ENCODE measurements around the gene CLCN1. TPM values are rescaled to one million over a fixed set of nuclear protein-coding genes. Genes with fewer than 3 reads are reported as not detected.

The CLCN1 gene
- total RNA-seq, 1 donor from 2014 or later = not detected

DNA sequence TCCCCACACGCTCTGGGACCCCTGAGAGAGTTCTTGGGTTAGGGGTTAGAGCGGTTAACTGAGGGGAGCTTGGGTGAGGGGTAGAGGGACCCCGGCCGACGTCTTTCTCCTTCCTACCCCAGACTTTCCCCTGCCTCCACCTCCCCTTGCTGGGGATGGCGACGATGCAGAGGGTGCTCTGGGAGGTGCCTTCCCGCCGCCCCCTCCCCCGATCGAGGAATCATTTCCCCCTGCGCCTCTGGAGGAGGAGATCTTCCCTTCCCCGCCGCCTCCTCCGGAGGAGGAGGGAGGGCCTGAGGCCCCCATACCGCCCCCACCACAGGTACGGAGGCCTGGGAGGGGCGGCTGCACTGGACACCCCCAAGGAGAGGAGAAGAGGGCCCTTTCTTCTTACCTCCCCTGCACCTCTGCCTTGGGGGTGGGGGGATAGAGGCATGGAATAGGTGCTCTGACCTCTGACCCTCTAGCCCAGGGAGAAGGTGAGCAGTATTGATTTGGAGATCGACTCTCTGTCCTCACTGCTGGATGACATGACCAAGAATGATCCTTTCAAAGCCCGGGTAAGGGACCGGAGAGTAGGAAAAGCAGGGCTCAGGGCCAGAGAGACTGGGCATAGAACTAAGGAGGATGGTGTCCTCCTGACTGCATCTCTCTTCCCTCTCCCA is 66.3 kb downstream of the CLCN1 start:
- no peak for TF ChIP-seq POLR2A (IDR thresholded peaks at IDR 0.05)
- peak in 1 of 2 donors; percentile 10 for TF ChIP-seq POLR2AphosphoS5 (IDR thresholded peaks at IDR 0.05; ENCODE audit: insufficient read depth in 1 of 2, low read depth in 1 of 2)
- TF ChIP-seq, protein P1, sequence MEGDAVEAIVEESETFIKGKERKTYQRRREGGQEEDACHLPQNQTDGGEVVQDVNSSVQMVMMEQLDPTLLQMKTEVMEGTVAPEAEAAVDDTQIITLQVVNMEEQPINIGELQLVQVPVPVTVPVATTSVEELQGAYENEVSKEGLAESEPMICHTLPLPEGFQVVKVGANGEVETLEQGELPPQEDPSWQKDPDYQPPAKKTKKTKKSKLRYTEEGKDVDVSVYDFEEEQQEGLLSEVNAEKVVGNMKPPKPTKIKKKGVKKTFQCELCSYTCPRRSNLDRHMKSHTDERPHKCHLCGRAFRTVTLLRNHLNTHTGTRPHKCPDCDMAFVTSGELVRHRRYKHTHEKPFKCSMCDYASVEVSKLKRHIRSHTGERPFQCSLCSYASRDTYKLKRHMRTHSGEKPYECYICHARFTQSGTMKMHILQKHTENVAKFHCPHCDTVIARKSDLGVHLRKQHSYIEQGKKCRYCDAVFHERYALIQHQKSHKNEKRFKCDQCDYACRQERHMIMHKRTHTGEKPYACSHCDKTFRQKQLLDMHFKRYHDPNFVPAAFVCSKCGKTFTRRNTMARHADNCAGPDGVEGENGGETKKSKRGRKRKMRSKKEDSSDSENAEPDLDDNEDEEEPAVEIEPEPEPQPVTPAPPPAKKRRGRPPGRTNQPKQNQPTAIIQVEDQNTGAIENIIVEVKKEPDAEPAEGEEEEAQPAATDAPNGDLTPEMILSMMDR (IDR thresholded peaks at IDR 0.05) = no peak
- peak overlapping the region; percentile 94 for H3K27ac ChIP-seq
- H3K9me3 ChIP-seq = no peaks in the 10 kb centered on the region
- no peaks in the 10 kb centered on the region for H3K27me3 ChIP-seq
- H3K4me1 ChIP-seq = peaks cover 73% of the 10 kb centered on the region
- DNase-seq (ENCODE audit: extremely low spot score in 2 of 2) = no peak
- intact Hi-C loops (cut with DNase I) = loop anchor here (5.0 kb wide), 1 partner anchor 95 kb away; the partner anchor contains the start of gene CASP2
- H3K4me3 ChIP-seq = peak overlapping the region; percentile 93 to 99
- H3K36me3 ChIP-seq = no peaks in the 10 kb centered on the region

DNA sequence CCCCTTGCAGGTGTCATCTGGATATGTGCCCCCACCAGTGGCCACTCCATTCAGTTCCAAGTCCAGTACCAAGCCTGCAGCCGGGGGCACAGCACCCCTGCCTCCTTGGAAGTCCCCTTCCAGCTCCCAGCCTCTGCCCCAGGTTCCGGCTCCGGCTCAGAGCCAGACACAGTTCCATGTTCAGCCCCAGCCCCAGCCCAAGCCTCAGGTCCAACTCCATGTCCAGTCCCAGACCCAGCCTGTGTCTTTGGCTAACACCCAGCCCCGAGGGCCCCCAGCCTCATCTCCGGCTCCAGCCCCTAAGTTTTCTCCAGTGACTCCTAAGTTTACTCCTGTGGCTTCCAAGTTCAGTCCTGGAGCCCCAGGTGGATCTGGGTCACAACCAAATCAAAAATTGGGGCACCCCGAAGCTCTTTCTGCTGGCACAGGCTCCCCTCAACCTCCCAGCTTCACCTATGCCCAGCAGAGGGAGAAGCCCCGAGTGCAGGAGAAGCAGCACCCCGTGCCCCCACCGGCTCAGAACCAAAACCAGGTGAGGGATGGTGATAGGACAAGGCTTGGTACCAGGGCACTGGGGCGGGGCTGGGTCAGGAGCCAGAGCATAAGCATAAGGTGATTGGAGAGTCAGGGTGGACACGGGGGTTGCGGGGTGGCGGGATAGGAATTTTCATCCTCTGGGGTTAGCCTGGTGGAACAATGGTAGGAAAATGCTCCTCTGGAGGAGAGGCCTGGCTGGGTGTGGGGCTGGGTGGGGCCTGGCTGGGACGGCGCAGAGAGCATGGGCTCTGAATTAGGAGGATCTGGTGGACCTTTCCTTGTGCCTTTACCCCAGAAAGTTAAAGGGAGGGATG is 67.1 kb downstream of the CLCN1 start:
- H3K4me1 ChIP-seq = peaks cover 76% of the 10 kb centered on the region
- H3K27me3 ChIP-seq = no peaks in the 10 kb centered on the region
- no peak for DNase-seq (ENCODE audit: extremely low spot score in 2 of 2)
- peak overlapping the region; percentile 94 for H3K27ac ChIP-seq
- H3K36me3 ChIP-seq = peaks cover 0 to 3% of the 10 kb centered on the region in 2 donors
- peak overlapping the region; percentile 93 to 99 for H3K4me3 ChIP-seq
- no peaks in the 10 kb centered on the region for H3K9me3 ChIP-seq
- intact Hi-C loops (cut with DNase I) = loop anchor here (1.0 to 5.0 kb wide), 2 partner anchors 8 to 96 kb away; partner anchors contain the start of gene CASP2
- TF ChIP-seq POLR2A (IDR thresholded peaks at IDR 0.05) = no peak
- TF ChIP-seq, protein P1 (IDR thresholded peaks at IDR 0.05) = peak in 1 of 3 experiments; percentile 5

DNA sequence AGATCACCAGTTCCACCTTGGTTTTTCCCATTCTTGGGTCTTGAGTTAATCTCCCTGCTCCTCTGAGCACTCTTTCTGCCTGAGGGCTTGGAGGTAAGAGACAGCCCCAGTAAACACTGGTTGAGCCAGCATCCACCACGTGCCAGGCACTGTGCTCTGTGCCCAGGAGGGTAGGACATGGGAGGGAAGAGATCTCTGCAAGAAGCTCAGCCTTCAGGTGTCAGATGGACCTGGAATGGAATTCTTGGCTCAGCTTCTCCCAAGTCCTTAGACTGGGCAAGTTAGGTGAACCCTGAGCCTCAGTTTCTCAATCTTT is 67.7 kb downstream of the CLCN1 start:
- Histone ChIP-seq H3K36me3 (peaks cover 0 to 9% of the 10 kb centered on the region in 2 donors), H3K4me3 (peak overlapping the region; percentile 93 to 99), H3K9me3 (no peaks in the 10 kb centered on the region), H3K27ac (peak overlapping the region; percentile 94), H3K4me1 (peaks cover 71% of the 10 kb centered on the region), H3K27me3 (no peaks in the 10 kb centered on the region)
- no peak for DNase-seq (ENCODE audit: extremely low spot score in 2 of 2)
- intact Hi-C loops (cut with DNase I) = loop anchor here (1.0 to 5.0 kb wide), 2 partner anchors 8 to 96 kb away; partner anchors contain the start of gene CASP2
- TF ChIP-seq, protein P1 (IDR thresholded peaks at IDR 0.05) = no peak
- no peak for TF ChIP-seq POLR2AphosphoS5 (IDR thresholded peaks at IDR 0.05; ENCODE audit: insufficient read depth in 1 of 2, low read depth in 1 of 2)
- TF ChIP-seq POLR2A (IDR thresholded peaks at IDR 0.05) = no peak

DNA sequence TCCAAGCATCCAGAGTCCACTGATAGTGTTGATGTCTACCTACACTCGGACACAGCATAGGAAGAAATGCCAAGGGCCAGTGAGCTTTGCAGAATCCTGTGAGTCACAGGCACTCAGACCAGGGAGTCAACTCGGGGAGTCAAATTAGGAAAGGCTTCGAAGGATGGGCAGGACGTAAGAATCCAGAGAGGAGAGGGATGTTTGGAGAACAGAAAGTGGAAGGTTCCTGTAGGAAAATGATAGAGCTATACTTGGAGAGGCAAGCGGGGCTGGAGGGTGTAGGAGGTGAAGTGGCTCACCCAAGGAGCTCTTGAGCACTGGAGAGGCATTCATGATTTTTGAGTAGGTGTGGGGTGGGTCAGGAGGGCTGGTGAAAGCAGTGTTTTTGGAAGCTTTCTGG is 68.2 kb downstream of the CLCN1 start:
- intact Hi-C loops (cut with DNase I) = loop anchor here (5.0 kb wide), 1 partner anchor 97 kb away; the partner anchor contains the start of gene CASP2
- Histone ChIP-seq H3K9me3 (no peaks in the 10 kb centered on the region), H3K36me3 (peaks cover 0 to 14% of the 10 kb centered on the region in 2 donors), H3K27ac (peak overlapping the region; percentile 94), H3K27me3 (no peaks in the 10 kb centered on the region), H3K4me1 (peaks cover 65% of the 10 kb centered on the region), H3K4me3 (peak overlapping the region; percentile 93 to 99)
- TF ChIP-seq POLR2A (IDR thresholded peaks at IDR 0.05) (no peak), POLR2AphosphoS5 (IDR thresholded peaks at IDR 0.05; ENCODE audit: insufficient read depth in 1 of 2, low read depth in 1 of 2) (no peak)
- TF ChIP-seq, protein P1 (IDR thresholded peaks at IDR 0.05) = no peak
- no peak for DNase-seq (ENCODE audit: extremely low spot score in 2 of 2)

Measured in vagina (tissue), 2 donors.